HG02884 (cell line): ENCODE data around the gene IGF1R.

Experiments used
- ATAC-seq: cut with Tn5 transposase; IDR thresholded peaks from one replicate; pipeline ENCODE4 v1.9.1; 2021; ENCODE audit warnings: mild to moderate bottlenecking, moderate library complexity; ENCODE audit not compliant: unreplicated experiment

The IGF1R gene

DNA sequence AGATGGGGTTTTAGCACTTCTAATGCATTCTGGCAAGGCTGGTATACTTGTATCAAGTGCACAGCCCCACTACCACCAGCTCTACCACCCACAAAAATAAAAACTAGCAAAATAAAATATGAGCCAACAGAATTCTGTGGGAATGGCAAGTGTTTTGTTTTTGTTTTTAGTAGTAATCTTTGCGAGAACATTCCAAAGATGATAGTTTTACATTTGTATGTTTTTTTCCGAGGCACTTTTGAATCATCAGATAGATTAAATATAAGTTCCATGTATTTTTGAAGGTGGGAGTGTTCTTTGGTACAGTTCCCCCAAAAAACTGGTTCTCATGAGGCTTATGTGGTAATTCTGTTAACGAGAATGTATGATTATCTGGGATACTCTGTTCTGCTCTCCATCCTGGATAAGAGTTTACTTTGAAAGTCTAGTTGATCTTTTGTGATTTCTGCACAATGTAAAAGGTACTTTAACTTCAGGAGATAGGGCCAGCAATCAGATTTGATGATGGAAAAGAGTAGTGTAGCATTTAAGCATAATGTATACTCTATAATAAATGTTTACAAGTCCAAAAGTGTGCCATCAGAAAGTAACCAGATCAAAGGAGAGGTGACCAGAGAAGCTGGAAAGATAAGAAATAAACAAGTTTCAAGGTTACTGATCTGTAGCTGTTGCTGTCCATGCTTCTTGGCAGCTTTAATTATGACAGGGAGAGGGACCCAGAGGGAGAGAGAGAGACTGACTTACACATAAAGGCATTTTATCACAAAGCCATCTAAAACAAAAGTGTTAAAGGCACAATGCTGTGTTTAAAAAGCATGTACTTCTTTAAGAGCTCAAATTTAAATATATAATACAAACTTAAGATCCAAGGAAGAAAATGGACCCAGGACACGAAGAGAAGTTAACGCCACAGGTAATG is 228.4 kb downstream of the IGF1R start:
- no peak for ATAC-seq

DNA sequence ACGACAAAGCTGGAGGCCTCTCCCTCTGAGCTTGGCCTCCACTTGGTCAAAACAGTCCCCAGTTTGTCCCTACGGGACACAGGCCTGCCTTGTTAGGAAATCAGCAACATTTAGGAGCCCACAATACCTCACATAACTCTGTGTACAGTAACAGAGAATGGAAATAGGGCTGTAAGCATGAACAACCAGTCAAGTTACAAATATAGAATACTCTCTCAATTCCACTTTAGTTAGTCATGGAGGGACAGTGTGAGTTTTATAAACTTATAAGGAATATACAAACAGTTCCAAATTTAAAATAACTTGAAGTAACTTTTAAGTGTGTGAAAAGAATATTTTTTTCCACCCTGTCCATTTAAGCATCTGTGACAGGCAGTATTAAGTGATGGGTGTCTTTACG is 229.8 kb downstream of the IGF1R start:
- ATAC-seq: no peak

DNA sequence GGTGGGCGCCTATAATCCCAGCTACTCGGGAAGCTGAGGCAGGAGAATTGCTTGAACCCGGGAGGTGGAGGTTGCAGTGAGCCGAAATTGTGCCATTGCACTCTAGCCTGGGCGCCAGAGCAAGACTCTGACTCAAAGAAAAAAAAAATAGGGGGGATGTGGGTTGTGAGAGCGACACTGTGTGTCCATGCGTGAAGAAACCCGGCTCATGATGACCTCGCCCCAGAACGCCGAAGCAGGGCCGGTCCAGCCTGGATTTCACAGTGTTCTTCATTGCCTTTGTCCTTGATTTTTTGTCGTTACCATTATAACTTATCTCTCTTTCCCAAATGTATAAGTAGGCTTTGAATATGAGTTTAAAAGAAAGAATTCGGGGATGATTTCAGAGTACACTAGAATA is 230.5 kb downstream of the IGF1R start:
- no peak for ATAC-seq

DNA sequence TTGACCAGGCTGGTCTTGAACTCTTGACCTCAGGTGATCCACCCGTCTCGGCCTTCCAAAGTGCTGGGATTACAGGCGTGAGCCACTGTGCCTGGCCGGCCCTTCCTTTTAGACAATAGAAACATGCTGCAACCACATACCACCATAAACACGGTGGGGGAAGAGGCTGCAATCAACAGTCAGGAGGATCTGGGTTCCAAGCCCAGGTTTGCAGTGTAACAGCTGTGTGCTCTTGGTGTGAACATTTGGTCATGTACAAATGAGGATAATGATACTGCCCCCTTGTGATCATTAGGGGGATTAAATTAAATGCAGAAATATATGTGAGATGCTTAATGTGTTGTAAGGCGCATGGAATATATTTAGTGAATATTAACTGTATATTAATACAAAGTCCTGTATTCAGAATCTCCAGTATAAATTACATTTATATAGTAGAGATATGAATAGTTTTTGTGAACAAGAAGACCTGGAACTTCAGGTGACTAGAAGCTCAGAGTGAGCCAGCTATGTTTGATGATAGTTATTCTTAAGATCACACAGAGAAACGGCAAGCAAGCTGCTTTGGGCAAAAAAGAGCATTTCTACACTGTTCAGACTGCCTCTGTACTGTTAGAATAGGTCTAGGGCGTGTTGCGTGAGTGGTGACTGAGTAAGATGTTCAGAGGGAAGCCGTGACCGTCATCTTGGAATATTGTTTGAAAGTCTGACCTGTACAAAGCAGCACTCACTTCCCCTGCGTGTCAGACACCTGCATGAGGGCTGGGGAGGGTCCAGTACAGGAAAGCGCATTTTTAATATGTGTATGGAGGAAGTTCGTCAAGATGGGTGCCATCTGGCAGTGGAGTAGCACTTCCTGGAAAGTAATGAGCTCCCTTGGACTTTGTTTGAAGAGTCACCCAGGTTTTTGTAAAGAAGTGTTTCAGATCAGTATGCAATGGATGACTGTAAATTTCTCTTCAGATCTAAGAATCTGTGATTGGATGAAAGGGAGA is 233.5 kb downstream of the IGF1R start:
- no peak for ATAC-seq

DNA sequence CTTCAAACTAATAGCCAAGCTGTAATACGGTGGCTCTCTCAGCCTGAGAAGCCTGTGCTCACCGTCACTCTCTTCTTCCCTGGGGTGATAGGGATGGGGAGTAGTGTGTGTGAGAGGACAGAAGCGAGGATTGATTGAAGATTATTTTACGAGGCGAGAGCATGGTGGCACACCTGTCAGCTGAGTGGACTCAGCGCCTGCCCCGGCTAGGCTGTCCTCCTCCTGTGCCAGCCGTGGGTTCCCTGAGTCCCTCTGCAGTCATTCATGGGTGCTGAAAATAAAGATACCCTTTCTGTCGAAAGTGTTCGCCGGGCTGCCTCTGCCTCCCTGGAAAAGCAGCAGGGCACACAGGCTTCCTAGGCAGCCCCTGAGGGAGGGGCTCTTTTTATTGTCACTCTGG is 235.1 kb downstream of the IGF1R start:
- ATAC-seq: no peak

DNA sequence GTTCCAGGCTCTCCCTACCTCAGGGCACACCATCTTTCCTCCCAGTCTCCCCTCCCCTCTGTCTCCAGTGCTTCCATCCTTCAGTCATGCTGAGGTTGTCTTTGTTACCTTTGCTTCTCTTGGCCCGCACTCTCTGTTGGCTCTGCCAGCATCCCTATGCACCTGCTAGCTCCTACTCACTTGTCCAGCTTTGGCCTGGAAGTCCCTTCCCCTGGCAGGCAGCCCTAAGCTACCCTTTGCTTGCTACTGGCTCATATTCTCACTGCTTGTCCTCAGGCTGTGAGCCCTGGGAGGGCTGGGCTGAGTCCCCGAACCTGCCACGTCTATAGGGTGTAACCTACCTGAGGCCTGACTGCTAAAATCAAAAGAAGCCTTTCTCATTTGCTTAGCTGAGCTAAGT is 236.6 kb downstream of the IGF1R start:
- ATAC-seq: no peak

DNA sequence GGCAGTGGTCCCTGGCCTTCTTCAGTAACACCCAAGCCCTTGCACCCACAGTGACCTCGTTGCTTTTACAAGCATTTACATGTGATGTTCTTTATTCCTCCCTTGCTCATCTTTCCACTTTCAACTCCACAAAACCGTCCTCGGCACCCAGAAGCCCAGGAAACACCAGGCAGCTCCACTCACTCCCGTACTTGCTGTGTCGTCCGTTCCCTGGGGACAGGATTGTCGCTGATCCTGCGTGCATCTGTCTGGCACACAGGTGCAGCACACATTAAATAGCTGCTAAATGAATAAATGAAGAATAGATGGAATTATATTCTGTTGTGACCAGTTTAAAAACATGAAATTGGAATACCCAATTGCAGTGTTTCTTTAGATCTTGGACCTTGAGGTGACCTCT is 239.6 kb downstream of the IGF1R start:
- no peak for ATAC-seq

DNA sequence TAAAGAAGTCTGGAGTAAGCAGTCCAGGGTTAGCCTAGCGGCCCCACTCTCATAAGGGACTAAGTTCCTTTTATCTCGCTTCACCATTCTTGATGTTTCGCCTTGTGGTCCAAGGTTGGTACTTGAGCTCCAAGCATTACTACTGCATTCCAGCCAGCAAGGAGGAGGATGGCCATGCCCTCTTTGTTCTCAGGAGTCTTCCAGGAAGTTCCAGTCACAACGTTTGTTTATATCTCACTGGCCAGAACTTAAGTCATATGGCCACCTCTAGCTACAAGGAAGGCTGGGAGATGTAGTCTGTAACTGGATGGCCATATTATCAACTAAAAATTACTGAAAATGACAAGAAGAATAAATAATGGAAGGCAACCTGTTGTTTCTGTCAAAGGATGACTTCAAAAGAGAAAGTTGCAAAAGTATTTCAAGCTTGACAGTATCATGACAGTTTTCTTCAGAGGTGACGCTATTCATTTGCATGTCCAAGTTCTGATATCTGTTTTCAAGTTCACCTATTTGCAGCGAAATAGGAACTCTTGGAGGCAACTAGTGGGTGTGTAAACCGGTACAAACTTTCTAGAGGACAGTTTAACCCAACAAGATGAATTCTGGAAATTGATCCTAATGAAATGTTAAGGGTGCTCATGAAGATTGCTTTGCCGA is 240.6 kb downstream of the IGF1R start:
- no peak for ATAC-seq

DNA sequence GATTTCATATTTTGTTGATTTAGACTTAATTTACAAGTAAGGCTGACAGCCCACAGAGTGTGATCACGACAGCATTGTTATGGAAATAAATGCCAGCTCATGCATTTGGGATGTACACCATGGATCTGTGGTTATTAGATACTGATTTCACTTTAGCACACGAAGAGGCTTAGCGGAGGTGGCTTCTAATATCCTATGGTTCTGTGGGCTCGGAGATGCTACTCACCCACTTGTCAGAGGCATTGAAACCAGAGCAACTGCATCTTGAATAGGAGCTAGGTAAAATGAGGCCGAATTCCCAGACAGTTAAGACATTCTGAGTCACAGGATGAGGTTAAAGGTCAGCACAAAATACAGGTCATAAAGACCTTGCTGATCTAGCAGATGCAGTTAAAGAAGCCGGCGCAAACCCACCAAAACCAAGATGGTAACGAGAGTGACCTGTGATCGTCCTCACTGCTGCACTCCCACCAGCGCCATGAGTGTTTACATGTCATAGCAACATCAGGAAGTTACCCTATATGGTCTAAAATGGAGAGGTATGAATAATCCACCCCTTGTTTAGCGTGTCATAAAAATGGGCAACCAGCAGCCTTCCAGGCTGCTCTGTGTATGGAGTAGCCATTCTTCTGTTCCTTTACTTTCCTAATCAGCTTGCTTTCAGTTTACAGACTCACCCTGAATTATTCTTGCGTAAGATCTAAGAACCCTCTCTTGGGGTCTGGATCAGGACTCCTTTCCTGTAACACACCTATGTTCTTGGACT is 241.8 kb downstream of the IGF1R start:
- no peak for ATAC-seq

DNA sequence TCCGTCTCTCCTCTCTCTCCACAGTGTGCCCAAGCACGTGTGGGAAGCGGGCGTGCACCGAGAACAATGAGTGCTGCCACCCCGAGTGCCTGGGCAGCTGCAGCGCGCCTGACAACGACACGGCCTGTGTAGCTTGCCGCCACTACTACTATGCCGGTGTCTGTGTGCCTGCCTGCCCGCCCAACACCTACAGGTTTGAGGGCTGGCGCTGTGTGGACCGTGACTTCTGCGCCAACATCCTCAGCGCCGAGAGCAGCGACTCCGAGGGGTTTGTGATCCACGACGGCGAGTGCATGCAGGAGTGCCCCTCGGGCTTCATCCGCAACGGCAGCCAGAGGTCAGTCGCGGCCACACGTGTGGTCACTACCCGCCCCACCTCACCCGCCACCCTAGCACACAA is 243.0 kb downstream of the IGF1R start:
- ATAC-seq: no peak

DNA sequence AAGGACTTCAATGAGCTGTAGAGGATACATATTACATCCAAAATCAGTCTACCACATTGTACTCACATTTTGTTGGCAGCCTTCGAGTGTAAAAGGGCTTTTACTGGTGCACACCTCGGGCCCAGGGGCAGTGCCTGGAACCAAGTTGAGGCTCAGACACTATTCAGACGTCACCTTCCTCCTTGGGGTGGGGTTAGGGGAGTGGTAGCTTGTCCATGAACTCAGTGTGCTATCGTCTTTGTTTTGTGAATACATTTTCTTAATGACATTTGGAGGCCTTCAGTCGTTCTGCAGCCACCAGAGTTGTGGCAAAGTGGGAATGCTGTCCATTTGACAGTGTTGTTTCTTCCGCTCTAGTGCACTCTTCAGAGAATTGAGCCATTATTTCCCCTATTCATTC is 245.1 kb downstream of the IGF1R start:
- no peak for ATAC-seq

DNA sequence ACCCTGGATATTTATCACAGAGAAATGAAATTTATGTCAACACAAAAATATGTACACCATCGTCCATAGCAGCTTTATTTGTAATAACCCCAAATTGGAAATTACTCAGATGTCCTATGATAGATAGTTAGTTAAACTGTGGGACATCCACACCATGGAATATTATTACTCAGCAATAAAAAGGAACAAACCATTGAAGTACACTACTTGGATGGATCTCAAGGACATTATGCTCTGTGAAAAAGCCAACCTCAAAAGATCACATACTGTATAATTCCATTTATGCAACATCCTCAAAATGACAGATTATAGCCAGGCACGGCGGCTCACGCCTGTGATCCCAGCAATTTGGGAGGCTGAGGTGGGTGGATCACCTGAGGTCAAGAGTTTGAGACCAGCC is 246.0 kb downstream of the IGF1R start:
- ATAC-seq: no peak

DNA sequence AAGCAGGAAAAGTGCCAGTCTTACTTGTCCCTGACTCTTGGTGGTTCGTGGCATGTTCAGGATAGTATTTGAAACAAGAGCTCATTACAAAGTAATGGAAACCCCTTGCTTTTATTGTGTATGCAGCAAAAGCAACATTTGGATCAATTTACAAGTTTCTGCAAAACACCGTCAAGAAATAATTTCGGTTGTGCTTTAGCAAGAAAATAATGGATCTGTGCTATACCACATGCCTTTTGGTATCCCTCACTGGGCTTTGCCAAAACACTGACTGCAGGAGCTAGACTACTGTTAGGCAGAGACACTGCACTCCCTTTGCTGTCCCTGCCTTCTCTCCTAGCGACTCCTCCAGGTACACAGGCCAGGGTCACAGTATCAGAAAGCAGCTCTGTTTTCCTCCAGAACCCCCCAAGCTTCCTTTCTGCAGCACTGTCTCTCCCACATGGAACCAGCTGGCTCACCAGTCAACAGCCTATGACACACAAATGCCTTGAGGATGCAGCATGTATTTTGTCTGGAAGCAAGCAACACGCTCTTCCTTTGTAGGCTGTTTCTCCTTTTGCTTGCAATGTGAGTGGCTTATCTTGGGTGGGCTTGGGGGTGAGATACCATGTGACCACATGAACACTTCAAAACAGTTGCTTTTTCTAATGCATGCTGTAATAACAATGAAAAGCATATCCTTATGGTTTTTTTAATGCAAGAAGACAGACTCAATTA is 247.8 kb downstream of the IGF1R start:
- ATAC-seq: no peak

DNA sequence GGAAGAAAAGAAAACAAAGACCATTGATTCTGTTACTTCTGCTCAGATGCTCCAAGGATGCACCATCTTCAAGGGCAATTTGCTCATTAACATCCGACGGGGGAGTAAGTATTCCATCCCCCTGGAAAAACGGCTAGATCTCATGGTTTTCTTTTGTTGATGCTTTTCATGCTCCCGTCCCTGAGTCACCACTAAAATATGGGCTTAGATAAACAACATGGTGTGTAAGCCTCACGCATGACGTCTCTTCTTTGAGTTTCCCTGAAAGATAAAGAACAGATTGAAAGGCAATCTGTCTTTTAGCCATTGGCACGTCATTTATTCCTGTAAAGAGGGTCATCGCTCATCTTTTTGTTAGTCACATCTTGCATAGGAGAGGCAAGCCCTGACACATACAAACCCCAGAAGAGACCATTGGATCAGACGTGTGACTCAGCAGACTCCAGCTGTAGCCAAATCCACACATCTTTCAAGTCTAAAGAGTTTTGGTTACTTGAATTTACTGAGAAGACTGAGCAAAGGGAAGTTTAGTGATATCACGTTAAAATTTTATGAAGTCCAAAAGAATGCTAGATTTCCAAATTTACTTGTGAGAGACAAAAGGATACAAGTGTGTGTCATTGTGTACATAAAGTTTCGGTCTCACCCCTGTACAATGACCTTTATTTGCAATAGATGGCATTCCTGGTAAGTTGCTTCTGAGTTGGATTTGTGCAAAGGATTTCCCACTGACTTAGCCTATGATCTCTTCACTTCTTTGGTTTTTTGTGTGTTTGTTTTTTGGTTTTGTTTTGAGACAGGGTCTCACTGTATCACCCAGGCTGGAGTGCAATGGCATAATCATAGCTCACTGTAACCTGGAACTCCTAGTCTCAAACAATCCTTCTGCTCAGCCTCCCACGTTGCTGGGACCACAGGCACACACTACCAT is 248.7 kb downstream of the IGF1R start:
- ATAC-seq: no peak

DNA sequence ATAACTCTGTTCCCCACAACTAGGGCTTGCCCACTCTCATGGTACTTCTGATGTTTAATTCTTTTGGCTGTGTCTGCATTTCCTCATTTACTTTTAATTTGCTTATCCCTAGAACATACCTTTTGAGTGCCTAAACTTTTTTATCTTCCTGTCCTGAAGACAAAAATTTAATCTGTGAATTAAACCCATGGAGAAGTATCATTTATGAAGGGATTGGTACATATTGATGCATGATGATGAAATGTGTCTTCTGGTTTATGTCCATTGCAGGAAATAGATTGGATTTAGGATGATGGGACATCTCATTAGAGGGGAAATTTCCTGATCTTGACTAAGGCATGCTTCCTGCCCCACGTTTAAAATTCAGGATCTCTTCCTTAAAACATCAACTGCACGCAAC is 249.8 kb downstream of the IGF1R start:
- ATAC-seq: no peak

DNA sequence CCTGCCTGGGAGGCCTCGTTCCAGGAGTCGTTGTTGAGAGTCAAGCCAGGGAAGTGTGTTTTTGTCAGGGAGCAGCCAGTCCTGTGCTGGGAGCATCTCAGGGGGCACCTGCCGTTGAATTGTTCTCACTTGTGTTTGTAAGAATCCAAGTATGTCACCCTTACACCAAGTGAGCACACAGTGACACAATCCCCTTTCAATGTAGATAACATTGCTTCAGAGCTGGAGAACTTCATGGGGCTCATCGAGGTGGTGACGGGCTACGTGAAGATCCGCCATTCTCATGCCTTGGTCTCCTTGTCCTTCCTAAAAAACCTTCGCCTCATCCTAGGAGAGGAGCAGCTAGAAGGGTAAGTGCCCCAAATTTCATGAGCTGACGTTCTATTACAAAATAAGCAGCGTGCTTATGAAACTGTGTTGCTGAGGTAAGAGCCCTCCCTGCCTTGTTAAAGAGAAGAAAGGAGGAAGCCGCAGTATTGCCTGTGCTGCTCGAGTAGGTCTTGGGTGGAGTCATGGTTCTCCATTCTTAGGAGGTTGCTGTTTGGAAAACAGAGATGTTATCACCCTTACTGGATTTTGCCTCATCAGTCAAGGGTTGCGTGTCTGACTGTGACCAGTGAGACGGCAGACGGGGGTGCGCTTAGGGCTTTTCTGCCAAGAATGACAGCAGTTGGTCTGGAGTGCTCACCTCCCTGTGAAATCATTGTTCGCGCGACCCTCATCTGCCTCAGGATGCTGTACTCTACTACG is 251.1 kb downstream of the IGF1R start:
- no peak for ATAC-seq

DNA sequence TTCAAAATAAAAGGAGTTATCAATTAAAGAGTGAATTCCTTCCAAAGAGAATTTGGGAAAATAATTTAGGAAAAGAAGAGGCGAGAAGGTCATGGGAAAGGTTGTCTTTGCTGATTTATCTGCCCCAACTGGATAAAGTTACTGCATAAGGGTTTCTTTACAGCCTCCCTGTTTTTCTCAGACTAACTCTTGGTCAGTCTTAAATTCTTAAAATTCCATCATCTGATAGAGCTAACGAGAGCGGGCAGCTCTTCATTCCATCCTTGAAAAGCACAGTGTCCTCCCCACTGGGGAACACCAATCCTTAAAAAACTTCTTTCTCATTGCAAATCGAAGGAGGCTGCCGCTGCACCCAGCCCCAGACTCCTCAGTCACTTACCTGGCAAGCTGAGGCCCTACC is 252.0 kb downstream of the IGF1R start:
- ATAC-seq: no peak

DNA sequence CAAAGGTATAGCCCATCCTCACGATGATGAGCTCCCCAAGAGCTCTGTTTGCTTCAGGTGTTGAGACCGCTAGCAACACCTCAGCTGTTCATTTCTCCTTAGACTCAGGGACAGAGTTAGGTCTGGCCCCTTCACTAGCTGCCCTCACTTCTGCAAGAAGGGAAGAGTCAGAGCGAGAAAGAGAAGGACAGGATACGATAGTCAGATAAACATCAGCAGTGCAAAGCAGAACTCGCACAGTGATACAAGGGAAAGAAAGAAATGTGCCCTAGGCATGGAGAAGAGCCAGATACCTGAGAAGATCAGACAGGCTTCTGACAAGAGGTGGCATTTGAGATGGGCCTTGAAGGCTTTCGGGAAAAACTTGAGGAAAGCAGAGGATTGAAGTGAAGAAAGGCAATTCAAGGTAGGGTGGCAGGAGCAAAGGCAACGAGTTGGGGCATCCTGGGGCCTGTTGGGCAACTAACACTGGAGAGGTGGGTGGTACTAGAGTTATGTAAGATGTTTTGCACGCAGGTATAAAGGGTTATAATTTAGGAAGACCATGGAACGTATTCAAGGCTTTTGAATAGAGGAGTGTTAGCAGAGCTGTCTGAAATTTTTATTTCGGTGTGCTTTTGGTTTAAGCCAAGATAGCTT is 253.2 kb downstream of the IGF1R start:
- no peak for ATAC-seq
